Psoas muscle (tissue), 8 donors: ENCODE data around the gene DBF4B. TPM values are rescaled to one million over a fixed set of nuclear protein-coding genes. Genes with fewer than 3 reads are reported as not detected.

Source experiments
- ATAC-seq, 4 donors: fragments of 200-7000 bp; cut with Tn5 transposase; one replicate each; pipeline ENCODE4 v1.9.1; 2020; ENCODE audit warnings: moderate library complexity in 3 of 4, mild to moderate bottlenecking in 2 of 4
- DNase-seq, 2 donors: peaks; one replicate each; pipeline ENCODE4 v3.0.0-alpha.2; 2020
- H3K27ac ChIP-seq: fragments of 200-600 bp; one replicate; pipeline ENCODE4 v1.8.0; 2022
- H3K27me3 ChIP-seq, 3 donors: fragments of 200-600 bp in 1 of 3; one replicate each; pipeline versions ENCODE4 v1.6.1 to v1.8.0; 2013 to 2022; ENCODE audit warnings: low read length in 2 of 3, mild to moderate bottlenecking in 2 of 3, moderate library complexity in 1 of 3; ENCODE audit not compliant: insufficient read depth in 3 of 3
- H3K36me3 ChIP-seq, 2 donors: fragments of 200-600 bp in 1 of 2; one replicate each; pipeline versions ENCODE4 v1.6.1 to v1.8.0; 2013 to 2022; ENCODE audit warnings: low read depth in 1 of 2, mild to moderate bottlenecking in 1 of 2, moderate library complexity in 1 of 2; ENCODE audit not compliant: insufficient read depth in 1 of 2
- H3K4me1 ChIP-seq: fragments of 200-600 bp; one replicate; pipeline ENCODE4 v1.8.0; 2022
- H3K4me3 ChIP-seq: fragments of 200-600 bp; one replicate; pipeline ENCODE4 v1.8.0; 2022; ENCODE audit warnings: mild to moderate bottlenecking
- H3K9me3 ChIP-seq: fragments of 200-600 bp; one replicate; pipeline ENCODE4 v1.8.0; 2022
- WGBS, 3 donors: extraction: QIAGEN DNeasy Blood & Tissue Kit; methylation state at CpG; one replicate each; pipeline versions ENCODE4 v1.1.6 to v1.1.7; 2013; 5-methylcytosine and 5-hydroxymethylcytosine counted together
- intact Hi-C, 2 donors: fragments of 100-400 bp; cut with DNase I; formaldehyde crosslinking; loops; one replicate each; pipeline versions ENCODE4 v1.11.0 to v1.14.2; 2022
- polyA plus RNA-seq, 3 donors: library from polyadenylated mRNA; stranded (reverse); fragments of 200-250 nt; gene quantifications; one replicate each; pipeline ENCODE4 v1.2.3, GENCODE V29; 2013
- total RNA-seq, 4 donors: library from RNA; stranded (reverse); fragmentation: NEBNext Ultra II Directional in 2 of 4; extraction: Animal tissue kit (Norgen Biotek cat#: 25700) in 2 of 4; gene quantifications; one replicate each; pipeline versions ENCODE4 v1.2.1 to v1.2.4, GENCODE V29; 2021 to 2023
- TF ChIP-seq, protein P1 (sequence below): fragments of 200-600 bp; IDR thresholded peaks from one replicate; pipeline ENCODE4 v1.8.0; 2022; ENCODE audit warnings: antibody characterized with exemption
- donor health status: healthy with polysubstance abuse.
- donor health status: DM: no; HTN: no; CAD: no; lungs with moderate emphysema.
- donor health status: Bipolar disorder and iron deficiency.
- donor health status: healthy.
- donor health status: DM: yes; HTN: yes; CAD: no.
- donor health status: DM: no; HTN: no; CAD: no.
- donor health status: DM: no; HTN: no; CAD: no.
- donor health status: DM: yes; HTN: yes; CAD: no.

Gene DBF4B
- total and polyA plus RNA-seq, 7 donors = 0.79 to 5.0 (median 3.2) TPM

DNA sequence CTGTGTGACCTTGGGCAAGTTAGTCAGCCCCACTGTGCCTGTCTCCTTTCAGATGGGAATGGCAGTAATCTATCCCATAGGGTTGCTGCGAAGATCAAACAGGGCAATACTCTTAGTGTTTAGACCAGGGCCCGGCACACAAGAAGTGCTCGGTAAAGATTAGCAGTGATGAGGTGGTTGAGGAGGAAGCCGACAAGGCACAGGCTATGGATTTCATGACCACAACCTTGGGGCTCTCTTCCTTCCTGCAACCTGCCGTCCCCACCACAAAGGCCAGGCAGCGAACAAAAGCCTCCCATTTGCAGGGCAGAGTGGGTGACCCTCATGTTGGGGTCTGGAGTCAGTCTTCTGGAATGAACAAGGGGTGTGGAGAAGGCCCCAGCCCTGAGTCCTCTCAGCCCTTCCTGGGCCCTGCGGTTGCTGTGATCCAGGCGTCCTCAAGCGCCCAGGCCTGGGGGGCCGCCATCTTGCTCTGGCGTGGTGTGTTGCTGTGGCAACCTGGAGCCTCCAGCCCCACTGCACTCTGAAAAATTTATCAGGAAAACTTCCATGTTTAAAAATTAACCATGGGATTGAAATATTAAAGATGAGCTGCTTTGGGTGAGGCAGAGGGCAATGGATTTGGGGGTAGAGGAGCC is 60.2 kb downstream of the DBF4B start:
- no peak overlapping the region for H3K27ac ChIP-seq
- intact Hi-C loops = no loop called here
- no peaks in the 10 kb centered on the region for H3K4me1 ChIP-seq
- DNase-seq (no peak), ATAC-seq (no peak)
- WGBS, 3 donors = 87 to 90% (median 90%) methylated on average over 11 of the region's 11 CpGs
- peaks cover 0 to 8% (median 0%) of the 10 kb centered on the region in 3 donors for H3K27me3 ChIP-seq
- TF ChIP-seq, protein P1, sequence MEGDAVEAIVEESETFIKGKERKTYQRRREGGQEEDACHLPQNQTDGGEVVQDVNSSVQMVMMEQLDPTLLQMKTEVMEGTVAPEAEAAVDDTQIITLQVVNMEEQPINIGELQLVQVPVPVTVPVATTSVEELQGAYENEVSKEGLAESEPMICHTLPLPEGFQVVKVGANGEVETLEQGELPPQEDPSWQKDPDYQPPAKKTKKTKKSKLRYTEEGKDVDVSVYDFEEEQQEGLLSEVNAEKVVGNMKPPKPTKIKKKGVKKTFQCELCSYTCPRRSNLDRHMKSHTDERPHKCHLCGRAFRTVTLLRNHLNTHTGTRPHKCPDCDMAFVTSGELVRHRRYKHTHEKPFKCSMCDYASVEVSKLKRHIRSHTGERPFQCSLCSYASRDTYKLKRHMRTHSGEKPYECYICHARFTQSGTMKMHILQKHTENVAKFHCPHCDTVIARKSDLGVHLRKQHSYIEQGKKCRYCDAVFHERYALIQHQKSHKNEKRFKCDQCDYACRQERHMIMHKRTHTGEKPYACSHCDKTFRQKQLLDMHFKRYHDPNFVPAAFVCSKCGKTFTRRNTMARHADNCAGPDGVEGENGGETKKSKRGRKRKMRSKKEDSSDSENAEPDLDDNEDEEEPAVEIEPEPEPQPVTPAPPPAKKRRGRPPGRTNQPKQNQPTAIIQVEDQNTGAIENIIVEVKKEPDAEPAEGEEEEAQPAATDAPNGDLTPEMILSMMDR = no peak
- no peaks in the 10 kb centered on the region for H3K36me3 ChIP-seq
- H3K9me3 ChIP-seq = no peaks in the 10 kb centered on the region
- H3K4me3 ChIP-seq = no peak overlapping the region

DNA sequence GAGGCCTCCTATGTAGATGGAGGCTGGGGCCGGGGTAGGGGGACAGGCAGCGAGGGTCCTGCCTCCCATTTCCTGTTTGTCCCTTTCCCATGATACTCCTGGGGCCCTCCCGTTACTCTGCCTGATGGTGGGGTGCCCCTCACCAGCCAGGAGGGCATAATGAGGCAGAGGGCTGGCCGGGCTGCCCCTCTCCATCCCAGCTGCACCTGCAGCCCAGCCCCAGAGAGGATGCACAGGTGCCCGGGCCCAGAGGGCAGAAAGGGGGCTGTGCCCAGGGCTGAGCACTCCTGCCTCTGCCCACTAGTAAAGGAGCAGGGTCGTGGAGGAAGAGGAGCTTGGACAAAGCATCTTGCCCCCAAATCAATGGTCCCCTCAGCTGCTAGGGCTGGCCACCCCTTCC is 60.8 kb downstream of the DBF4B start:
- no peaks in the 10 kb centered on the region for H3K9me3 ChIP-seq
- TF ChIP-seq, protein P1 = no peak
- no peak overlapping the region for H3K27ac ChIP-seq
- H3K27me3 ChIP-seq = peaks cover 0 to 12% (median 0%) of the 10 kb centered on the region in 3 donors
- 68 to 70% (median 69%) methylated on average over 6 of the region's 6 CpGs for WGBS, 3 donors
- no peak overlapping the region for H3K4me3 ChIP-seq
- no peak for ATAC-seq
- intact Hi-C loops = no loop called here
- H3K4me1 ChIP-seq = no peaks in the 10 kb centered on the region
- DNase-seq = no peak
- H3K36me3 ChIP-seq = no peaks in the 10 kb centered on the region

DNA sequence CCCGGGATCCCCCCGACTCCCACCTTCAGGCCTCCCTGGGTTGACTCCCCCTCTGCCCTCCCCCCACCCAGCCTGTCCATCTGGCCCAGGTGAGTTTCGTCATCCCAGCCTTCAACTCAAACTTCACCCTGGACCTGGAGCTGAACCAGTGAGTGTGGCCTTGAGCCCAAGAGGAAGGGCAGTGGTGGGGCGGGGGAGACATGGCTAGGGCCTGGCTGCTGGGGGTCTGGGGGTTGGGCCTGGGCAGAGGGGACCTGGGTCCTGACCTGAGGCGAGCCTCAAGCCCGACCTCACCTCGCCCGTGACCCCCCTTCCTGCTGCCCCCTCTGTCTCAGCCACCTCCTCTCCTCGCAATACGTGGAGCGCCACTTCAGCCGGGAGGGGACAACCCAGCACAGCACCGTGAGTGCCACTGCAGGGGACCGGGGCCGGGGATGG is 61.2 kb downstream of the DBF4B start:
- intact Hi-C loops = loop anchor here in 1 of 2 donors (10.0 kb wide), 1 partner anchor 365 kb away; the partner anchor contains the start of genes ACBD4 and PLCD3
- Histone ChIP-seq H3K4me3 (no peak overlapping the region), H3K27me3 (peaks cover 0 to 12% (median 0%) of the 10 kb centered on the region in 3 donors), H3K9me3 (no peaks in the 10 kb centered on the region), H3K36me3 (no peaks in the 10 kb centered on the region), H3K4me1 (no peaks in the 10 kb centered on the region), H3K27ac (no peak overlapping the region)
- TF ChIP-seq, protein P1 = no peak
- no peak for ATAC-seq
- no peak for DNase-seq
- 82 to 87% (median 84%) methylated on average over 14 to 15 of the region's 15 CpGs for WGBS, 3 donors

DNA sequence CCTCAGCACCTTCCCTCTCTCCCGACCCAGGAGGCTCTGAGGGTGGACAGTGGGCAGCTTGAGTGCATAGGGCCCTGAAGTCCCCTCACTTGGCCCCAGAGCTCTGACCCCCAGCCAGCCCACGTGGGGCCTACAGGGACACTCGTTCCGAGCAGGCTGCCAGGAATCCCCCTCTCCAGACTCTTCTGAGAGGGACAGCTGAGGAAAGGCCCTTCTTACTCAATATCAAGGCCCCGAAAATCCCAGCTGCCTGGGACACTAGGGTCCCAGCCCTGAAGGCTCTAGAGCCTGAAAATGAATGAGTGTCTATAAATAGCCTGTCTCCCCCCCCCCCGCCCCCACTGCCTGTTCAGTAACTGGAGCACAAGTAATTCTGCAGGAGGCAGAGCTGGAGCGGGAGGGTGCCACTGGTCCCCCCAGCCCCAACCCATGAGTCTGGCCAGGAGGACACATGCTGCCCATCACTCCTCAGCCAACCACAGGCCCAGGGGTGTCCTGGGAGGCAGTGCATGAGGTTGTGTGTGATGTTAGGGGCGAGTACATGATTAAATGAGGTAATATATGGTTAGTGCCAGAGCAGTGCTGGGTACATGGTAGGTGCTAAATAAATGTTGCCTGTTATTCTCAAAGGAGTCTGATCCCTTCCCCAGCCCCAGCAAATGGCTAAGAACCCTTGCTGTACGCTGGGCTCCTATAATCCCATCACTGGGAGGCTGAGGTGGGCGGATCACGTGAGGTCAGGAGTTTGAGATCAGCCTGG is 61.9 kb downstream of the DBF4B start:
- intact Hi-C loops = loop anchor here in 1 of 2 donors (10.0 kb wide), 1 partner anchor 364 kb away; the partner anchor contains the start of genes ACBD4 and PLCD3
- peaks cover 5% of the 10 kb centered on the region for H3K4me1 ChIP-seq
- ATAC-seq = no peak

More for the DNA sequence above, 61.9 kb downstream of the DBF4B start:
- 57 to 67% (median 67%) methylated on average over 10 to 11 of the region's 11 CpGs for WGBS, 3 donors
- H3K9me3 ChIP-seq = no peaks in the 10 kb centered on the region
- no peak overlapping the region for H3K27ac ChIP-seq
- DNase-seq = no peak
- TF ChIP-seq, protein P1 = no peak
- H3K4me3 ChIP-seq = no peak overlapping the region
- H3K27me3 ChIP-seq = peaks cover 0 to 12% (median 0%) of the 10 kb centered on the region in 3 donors
- H3K36me3 ChIP-seq = no peaks in the 10 kb centered on the region
